ENCODE results near the gene ESRRG. TPM values are rescaled to one million over a fixed set of nuclear protein-coding genes. Genes with fewer than 3 reads are reported as not detected.
"Not testable (repeated sequence)": the region's sequence is repeated elsewhere in the genome, so short reads cannot be mapped to it uniquely, and the experiment has no call there.

Gene ESRRG
- total and polyA plus RNA-seq, 2 donors (not counting 3 experiments of a cell fraction or from before 2014, with no cell fraction given), result not detected

DNA sequence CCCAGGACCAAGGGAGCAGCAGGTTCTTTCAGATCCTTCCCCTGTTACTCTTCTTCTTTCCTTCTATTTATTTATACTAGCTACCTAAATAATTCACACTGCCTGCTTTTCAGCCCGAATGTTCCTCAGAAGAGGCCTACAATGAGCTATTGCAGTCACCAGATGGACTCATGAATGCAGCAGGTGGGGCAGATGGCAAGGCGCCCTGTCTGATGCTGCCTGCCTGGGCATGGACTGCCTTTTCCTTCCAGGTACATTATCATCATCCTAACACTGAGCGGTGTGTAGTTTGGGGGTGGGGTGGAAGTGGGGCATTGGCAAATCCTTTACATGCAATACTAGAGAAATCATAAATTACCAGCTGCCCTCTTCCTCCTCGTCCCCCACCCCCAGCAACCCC is 17.6 kb downstream of the ESRRG start:
- no peak for DNase-seq (ENCODE audit: low read depth, low spot score)
- H3K9me3 ChIP-seq (replicated peaks; ENCODE audit: control insufficient read depth, insufficient read depth, low read length), result no peaks in the 10 kb centered on the region
- intact Hi-C loops (cut with micrococcal nuclease), result no loop called here
- dilution Hi-C loops (cut with MboI; ENCODE audit: extremely low pct_ligation_motif_present, low sequenced_read_pairs), result no loop called here
- no peaks in the 10 kb centered on the region for H4K20me1 ChIP-seq (replicated peaks; ENCODE audit: control insufficient read depth, extremely low read depth, insufficient read depth, low read length)
- no peak overlapping the region for H3K4me3 ChIP-seq (replicated peaks in 1 of 3; ENCODE audit: insufficient read depth in 1 of 3, low read depth in 1 of 3, low read length in 3 of 3)
- no peak overlapping the region for H2AFZ ChIP-seq (ENCODE audit: low read depth, low read length)
- no peaks in the 10 kb centered on the region for H3K36me3 ChIP-seq (ENCODE audit: control insufficient read depth in 2 of 2, extremely low read depth in 1 of 2, insufficient read depth in 2 of 2, low read length in 2 of 2)
- TF ChIP-seq JUN (IDR thresholded peaks at IDR 0.05; ENCODE audit: borderline replicate concordance, insufficient read depth, insufficient read length, low read depth), result no peak
- TF ChIP-seq CTCF (IDR thresholded peaks at IDR 0.05; ENCODE audit: extremely low read depth in 1 of 2, insufficient read depth in 1 of 2, low read depth in 1 of 2, low read length in 2 of 2), result no peak
- no peak for TF ChIP-seq POLR2AphosphoS5 (IDR thresholded peaks at IDR 0.05; ENCODE audit: insufficient read depth, low read depth, low read length)
- no peak for TF ChIP-seq GATA2 (IDR thresholded peaks at IDR 0.05; ENCODE audit: insufficient read depth, insufficient read length, low read depth, low read length)
- no peak for TF ChIP-seq MAX (IDR thresholded peaks at IDR 0.05; ENCODE audit: insufficient read depth, insufficient read length)
- no peak for TF ChIP-seq POLR2A (IDR thresholded peaks at IDR 0.05; ENCODE audit: low read depth, low read length)
- TF ChIP-seq MYC (IDR thresholded peaks at IDR 0.05; ENCODE audit: low read depth, low read length), result no peak
- TF ChIP-seq FOS (IDR thresholded peaks at IDR 0.05; ENCODE audit: borderline replicate concordance, insufficient read depth, low read length), result no peak
- no peak for FAIRE-seq
- no peak overlapping the region for H3K27ac ChIP-seq (ENCODE audit: insufficient read depth, low read depth, low read length)
- no peak overlapping the region for H3K9ac ChIP-seq (replicated peaks; ENCODE audit: extremely low read depth, insufficient read depth, low read length)
- CTCF ChIA-PET, result no interaction called here
- POLR2A ChIA-PET, result no interaction called here
- H3K9me1 ChIP-seq (replicated peaks; ENCODE audit: control insufficient read depth, extremely low read depth, insufficient read depth, low read length), result no peaks in the 10 kb centered on the region
- H3K79me2 ChIP-seq (ENCODE audit: control insufficient read depth, insufficient read depth, low read length), result no peaks in the 10 kb centered on the region
- H3K4me2 ChIP-seq (ENCODE audit: insufficient read depth, low read length), result no peak overlapping the region
- no peaks in the 10 kb centered on the region for H3K4me1 ChIP-seq (ENCODE audit: control insufficient read depth, extremely low read depth, insufficient read depth, low read length)
- BruUV-seq (replicated peaks), result no TSS peak
- H3K27me3 ChIP-seq (ENCODE audit: control insufficient read depth in 2 of 2, insufficient read depth in 2 of 2, low read length in 2 of 2), result no peaks in the 10 kb centered on the region

DNA sequence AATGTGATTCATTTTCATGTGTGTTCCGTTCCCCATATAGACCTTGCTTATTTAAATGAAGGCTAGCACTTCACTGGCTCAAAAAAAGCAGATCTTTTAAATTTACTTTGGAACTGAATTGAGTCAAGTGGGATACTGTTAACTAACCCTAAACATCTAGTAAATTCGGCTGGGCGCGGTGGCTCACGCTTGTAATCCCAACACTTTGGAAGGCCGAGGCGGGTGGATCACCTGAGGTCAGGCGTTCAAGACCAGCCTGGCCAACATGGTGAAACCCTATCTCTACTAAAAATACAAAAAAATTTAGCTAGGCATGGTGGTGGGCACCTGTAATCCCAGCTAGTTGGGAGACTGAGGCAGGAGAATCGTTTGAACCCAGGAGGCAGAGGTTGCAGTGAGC is 19.2 kb downstream of the ESRRG start:
- not testable (repeated sequence) for H3K27ac ChIP-seq (ENCODE audit: insufficient read depth, low read depth, low read length)

More for the DNA sequence above, 19.2 kb downstream of the ESRRG start:
- H3K9me3 ChIP-seq (replicated peaks; ENCODE audit: control insufficient read depth, insufficient read depth, low read length); H3K27me3 ChIP-seq (ENCODE audit: control insufficient read depth in 2 of 2, insufficient read depth in 2 of 2, low read length in 2 of 2); H3K4me3 ChIP-seq (replicated peaks in 1 of 3; ENCODE audit: insufficient read depth in 1 of 3, low read depth in 1 of 3, low read length in 3 of 3); H3K4me1 ChIP-seq (ENCODE audit: control insufficient read depth, extremely low read depth, insufficient read depth, low read length); H4K20me1 ChIP-seq (replicated peaks; ENCODE audit: control insufficient read depth, extremely low read depth, insufficient read depth, low read length); POLR2A ChIA-PET; H3K4me2 ChIP-seq (ENCODE audit: insufficient read depth, low read length); H2AFZ ChIP-seq (ENCODE audit: low read depth, low read length); intact Hi-C loops (cut with micrococcal nuclease); DNase-seq (ENCODE audit: low read depth, low spot score); CTCF ChIA-PET; H3K9ac ChIP-seq (replicated peaks; ENCODE audit: extremely low read depth, insufficient read depth, low read length); FAIRE-seq; dilution Hi-C loops (cut with MboI; ENCODE audit: extremely low pct_ligation_motif_present, low sequenced_read_pairs); H3K9me1 ChIP-seq (replicated peaks; ENCODE audit: control insufficient read depth, extremely low read depth, insufficient read depth, low read length); BruUV-seq (replicated peaks); H3K36me3 ChIP-seq (ENCODE audit: control insufficient read depth in 2 of 2, extremely low read depth in 1 of 2, insufficient read depth in 2 of 2, low read length in 2 of 2); H3K79me2 ChIP-seq (ENCODE audit: control insufficient read depth, insufficient read depth, low read length): not testable (repeated sequence)
